Measurements from ENCODE around the gene PPL.

The PPL gene

DNA sequence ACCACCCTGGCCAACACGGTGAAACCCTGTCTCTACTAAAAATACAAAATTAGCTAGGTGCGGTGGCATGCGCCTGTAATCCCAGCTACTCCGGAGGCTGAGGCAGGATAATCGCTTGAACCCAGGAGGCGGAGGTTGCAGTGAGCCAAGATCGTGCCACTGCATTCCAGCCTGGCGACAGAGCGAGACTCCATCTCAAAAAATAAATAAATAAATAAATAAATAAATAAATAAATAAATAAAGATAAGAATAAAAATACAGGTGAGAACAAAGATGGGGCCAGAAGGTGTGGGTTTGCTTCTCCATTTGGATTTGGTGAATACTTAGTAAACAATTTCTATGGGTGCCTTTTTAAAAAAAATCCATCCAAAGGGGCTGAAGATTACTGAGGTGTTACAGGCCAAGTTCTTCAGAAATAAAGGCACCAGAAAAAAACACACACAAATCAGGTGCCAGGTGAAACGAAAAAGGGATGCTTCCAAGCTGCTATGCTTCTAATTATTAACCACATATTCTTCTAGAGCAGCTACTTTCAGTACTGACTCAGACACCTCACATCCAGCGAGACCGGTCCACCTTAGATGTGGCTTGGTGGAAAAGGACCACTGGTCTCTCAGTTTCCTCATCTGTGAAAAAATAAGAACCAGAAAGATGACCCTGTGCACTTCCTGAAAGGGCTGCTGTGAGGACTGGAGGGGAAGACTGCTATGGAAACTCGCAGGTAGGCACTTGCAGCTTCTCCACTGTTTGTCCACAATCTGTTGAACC lies 99.0 kb downstream of the PPL start:
- no peaks in the 10 kb centered on the region for H3K9me2 ChIP-seq (ENCODE audit: low read depth, low read length)
- H3K9me3 ChIP-seq (ENCODE audit: low read length): no peaks in the 10 kb centered on the region
- H3K79me2 ChIP-seq (ENCODE audit: insufficient read depth, low read length): no peaks in the 10 kb centered on the region
- H3K27ac ChIP-seq (ENCODE audit: low read depth, low read length, poor library complexity, severe bottlenecking): no peak overlapping the region
- H3K9ac ChIP-seq (ENCODE audit: low read length): no peak overlapping the region
- no peak overlapping the region for H3K4me2 ChIP-seq (ENCODE audit: low read length)
- H3K27me3 ChIP-seq (ENCODE audit: insufficient read depth, low read length): no peaks in the 10 kb centered on the region
- no peak for TF ChIP-seq EZH2 (IDR thresholded peaks at IDR 0.05; ENCODE audit: borderline replicate concordance, low read length)
- TF ChIP-seq CTCF (IDR thresholded peaks at IDR 0.05; ENCODE audit: low read length): no peak
- no peak overlapping the region for H3K4me3 ChIP-seq (ENCODE audit: low read depth, low read length, poor library complexity, severe bottlenecking)
- peaks cover 92% of the 10 kb centered on the region for H3K36me3 ChIP-seq (ENCODE audit: insufficient read depth, low read length)
- no peaks in the 10 kb centered on the region for H3K4me1 ChIP-seq (ENCODE audit: insufficient read depth, low read length, severe bottlenecking)
- no peaks in the 10 kb centered on the region for H4K20me1 ChIP-seq (ENCODE audit: insufficient read depth, low read length)
- no peaks in the 10 kb centered on the region for H3F3A ChIP-seq (ENCODE audit: insufficient read depth, low read length)
- H2AFZ ChIP-seq (ENCODE audit: low read length): no peak overlapping the region

- Histone ChIP-seq H3F3A (ENCODE audit: insufficient read depth, low read length) (no peaks in the 10 kb centered on the region), H3K9me2 (ENCODE audit: low read depth, low read length) (no peaks in the 10 kb centered on the region), H3K9ac (ENCODE audit: low read length) (no peak overlapping the region), H3K4me3 (ENCODE audit: low read depth, low read length, poor library complexity, severe bottlenecking) (no peak overlapping the region), H3K4me2 (ENCODE audit: low read length) (no peak overlapping the region), H3K27ac (ENCODE audit: low read depth, low read length, poor library complexity, severe bottlenecking) (no peak overlapping the region), H3K9me3 (ENCODE audit: low read length) (no peaks in the 10 kb centered on the region), H2AFZ (ENCODE audit: low read length) (no peak overlapping the region), H4K20me1 (ENCODE audit: insufficient read depth, low read length) (no peaks in the 10 kb centered on the region), H3K27me3 (ENCODE audit: insufficient read depth, low read length) (no peaks in the 10 kb centered on the region), H3K36me3 (ENCODE audit: insufficient read depth, low read length) (peaks cover 92% of the 10 kb centered on the region), H3K79me2 (ENCODE audit: insufficient read depth, low read length) (no peaks in the 10 kb centered on the region), H3K4me1 (ENCODE audit: insufficient read depth, low read length, severe bottlenecking) (no peaks in the 10 kb centered on the region)
- TF ChIP-seq CTCF (IDR thresholded peaks at IDR 0.05; ENCODE audit: low read length): no peak
- TF ChIP-seq EZH2 (IDR thresholded peaks at IDR 0.05; ENCODE audit: borderline replicate concordance, low read length): no peak
These were observed 100.2 kb downstream of the PPL start for GRCh38 chr16:4836727-4837126.

DNA sequence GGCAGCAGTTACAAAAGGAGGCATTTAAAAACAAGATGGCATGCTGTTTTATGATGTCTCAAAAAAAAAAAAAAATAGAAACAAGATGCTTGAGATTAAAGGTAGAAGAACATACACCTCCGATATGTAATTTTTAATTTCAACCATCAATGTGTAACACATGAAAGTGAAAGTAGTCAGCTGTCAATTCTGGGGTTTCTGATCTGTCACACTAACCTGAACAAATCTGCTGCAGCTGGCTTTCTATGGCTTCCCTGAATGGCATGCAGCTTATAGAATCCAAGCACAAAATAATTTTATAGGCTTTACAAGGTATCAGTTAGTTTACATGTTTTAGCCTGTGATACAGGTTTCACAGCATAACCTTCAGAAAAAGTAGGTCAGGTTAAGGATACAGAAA lies 103.4 kb downstream of the PPL start:
- H3K79me2 ChIP-seq (ENCODE audit: insufficient read depth, low read length): no peaks in the 10 kb centered on the region
- H3K27me3 ChIP-seq (ENCODE audit: insufficient read depth, low read length): no peaks in the 10 kb centered on the region
- H3K4me3 ChIP-seq (ENCODE audit: low read depth, low read length, poor library complexity, severe bottlenecking): no peak overlapping the region
- no peak overlapping the region for H3K4me2 ChIP-seq (ENCODE audit: low read length)
- H3K4me1 ChIP-seq (ENCODE audit: insufficient read depth, low read length, severe bottlenecking): no peaks in the 10 kb centered on the region
- no peaks in the 10 kb centered on the region for H3K9me3 ChIP-seq (ENCODE audit: low read length)
- no peaks in the 10 kb centered on the region for H4K20me1 ChIP-seq (ENCODE audit: insufficient read depth, low read length)
- H3K9ac ChIP-seq (ENCODE audit: low read length): no peak overlapping the region
- no peaks in the 10 kb centered on the region for H3K9me2 ChIP-seq (ENCODE audit: low read depth, low read length)
- H3K27ac ChIP-seq (ENCODE audit: low read depth, low read length, poor library complexity, severe bottlenecking): no peak overlapping the region
- no peak for TF ChIP-seq EZH2 (IDR thresholded peaks at IDR 0.05; ENCODE audit: borderline replicate concordance, low read length)
- TF ChIP-seq CTCF (IDR thresholded peaks at IDR 0.05; ENCODE audit: low read length): no peak
- peaks cover 88% of the 10 kb centered on the region for H3K36me3 ChIP-seq (ENCODE audit: insufficient read depth, low read length)
- no peak overlapping the region for H2AFZ ChIP-seq (ENCODE audit: low read length)
- no peaks in the 10 kb centered on the region for H3F3A ChIP-seq (ENCODE audit: insufficient read depth, low read length)

Measured in OCI-LY1 (cell line).